GM18951 (cell line): ENCODE measurements around the gene SH3BGR.

Experiments used
- POLR2A ChIP-seq: IDR thresholded peaks from 4 replicates; pipeline ENCODE4 v1.6.1; 2011; ENCODE audit warnings: mild to moderate bottlenecking; ENCODE audit not compliant: insufficient read length, insufficient read depth; ENCODE audit errors: extremely low read depth
- in situ Hi-C: fragments of 300-500 bp; cut with MboI; formaldehyde crosslinking; loops from one replicate; pipeline ENCODE4 v1.12.0; 2022; ENCODE audit warnings: low sequenced_read_pairs, mixed read lengths, inconsistent platforms; ENCODE audit not compliant: unreplicated experiment

The SH3BGR gene

DNA sequence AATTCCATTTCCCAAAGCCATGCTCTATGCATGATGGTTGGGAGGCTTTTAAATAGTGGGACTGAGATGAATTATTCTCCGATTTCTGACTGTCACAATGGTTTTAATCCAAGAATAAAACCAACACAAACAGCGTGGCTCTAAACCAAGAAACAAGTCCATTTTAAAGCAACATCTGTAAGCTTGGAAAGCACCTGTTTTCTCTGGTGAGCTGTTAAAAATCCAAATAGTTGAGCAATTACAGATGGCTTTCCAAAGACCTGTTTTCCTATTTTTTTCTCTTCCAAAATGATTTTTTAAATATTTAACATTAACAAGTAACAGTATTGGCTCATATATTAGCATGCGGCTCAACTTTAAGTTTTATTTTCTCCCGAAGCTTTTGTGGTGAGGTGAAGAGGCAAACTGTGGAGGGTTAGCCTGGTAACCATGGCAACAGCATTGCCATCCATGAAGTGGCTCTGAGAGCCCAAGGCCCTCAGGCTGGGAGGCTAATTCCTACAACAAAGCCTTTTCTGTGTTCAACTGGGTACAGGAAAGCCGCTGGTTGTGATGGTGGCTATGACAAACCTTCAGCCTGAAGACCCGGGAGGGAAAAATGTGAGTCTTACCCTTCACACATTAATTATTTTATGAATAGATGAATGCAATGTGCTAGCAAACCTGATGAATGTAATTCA lies 104.3 kb downstream of the SH3BGR start:
- in situ Hi-C loops: no loop called here

GRCh38 chr21:39559511-39559910 lies 107.7 kb downstream of the SH3BGR start:
- in situ Hi-C loops: no loop called here
- TF ChIP-seq POLR2A: no peak

More for the DNA sequence above, 104.3 kb downstream of the SH3BGR start:
- TF ChIP-seq POLR2A: no peak

DNA sequence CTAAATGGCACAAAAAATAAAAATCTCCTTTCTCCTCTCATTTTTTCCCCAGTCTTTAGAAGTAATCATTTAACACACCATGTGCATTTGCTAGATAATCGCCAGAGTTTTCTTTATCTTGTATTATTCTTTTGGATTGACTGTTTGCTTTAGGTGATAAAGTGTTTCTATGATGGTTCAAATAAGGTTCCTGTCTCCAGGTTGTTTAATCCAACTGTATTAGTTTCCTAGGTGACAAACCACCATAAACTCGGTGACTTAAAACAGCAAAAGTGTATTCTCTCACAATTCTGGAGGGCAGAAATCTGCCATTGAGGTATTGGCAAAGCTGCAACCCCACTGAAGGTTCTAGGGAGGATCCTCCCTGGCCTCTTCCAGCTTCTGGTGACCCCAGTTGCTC lies 109.4 kb downstream of the SH3BGR start:
- TF ChIP-seq POLR2A: no peak

DNA sequence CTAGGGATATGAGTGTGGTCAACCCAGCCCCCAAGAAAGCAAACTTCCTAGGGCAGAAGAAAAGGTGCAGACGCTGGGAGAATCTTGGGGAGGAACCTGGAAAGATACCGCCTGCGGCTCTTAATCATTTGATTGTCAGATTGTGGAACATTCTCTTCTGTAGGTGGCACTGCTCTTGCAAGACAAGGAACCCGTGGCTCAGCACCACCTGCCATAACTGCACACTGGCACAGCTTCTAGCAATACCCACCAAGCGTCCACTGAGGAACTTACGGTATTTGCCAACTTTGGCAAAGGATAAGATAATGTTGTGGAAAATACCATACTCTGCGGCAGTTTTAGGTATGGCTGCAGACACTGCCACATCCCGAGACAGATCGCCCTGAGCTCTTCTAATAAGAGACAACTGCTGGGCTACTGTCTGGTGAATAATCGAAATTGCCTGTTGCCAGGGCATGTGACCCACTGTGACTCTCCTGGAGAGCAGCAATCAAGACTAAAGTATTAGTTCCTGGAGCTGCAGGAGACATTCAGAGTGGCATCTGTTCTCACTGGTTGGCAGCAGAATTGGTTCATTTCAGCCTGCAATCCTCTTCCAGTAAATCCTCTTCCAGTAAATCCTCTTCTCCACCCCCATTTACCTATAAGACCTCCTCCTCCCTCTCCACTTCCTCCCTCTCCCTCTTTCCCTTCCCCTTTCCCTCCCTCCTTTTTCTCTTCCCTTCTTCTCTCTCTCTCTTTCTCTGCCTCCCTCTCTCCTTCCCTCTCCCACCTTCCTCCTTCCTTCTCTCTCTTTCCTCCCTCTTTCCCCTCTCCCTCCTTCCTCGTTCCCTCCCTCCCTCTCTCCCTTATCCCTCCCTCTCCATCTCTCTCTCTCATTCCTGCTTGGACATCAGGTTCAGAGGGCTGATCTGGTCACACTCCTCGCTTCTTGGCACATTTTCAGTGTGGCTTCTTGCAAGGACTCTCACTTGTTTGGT lies 111.3 kb downstream of the SH3BGR start:
- TF ChIP-seq POLR2A: no peak
- in situ Hi-C loops: no loop called here

More for the DNA sequence above, 109.4 kb downstream of the SH3BGR start:
- in situ Hi-C loops: no loop called here

DNA sequence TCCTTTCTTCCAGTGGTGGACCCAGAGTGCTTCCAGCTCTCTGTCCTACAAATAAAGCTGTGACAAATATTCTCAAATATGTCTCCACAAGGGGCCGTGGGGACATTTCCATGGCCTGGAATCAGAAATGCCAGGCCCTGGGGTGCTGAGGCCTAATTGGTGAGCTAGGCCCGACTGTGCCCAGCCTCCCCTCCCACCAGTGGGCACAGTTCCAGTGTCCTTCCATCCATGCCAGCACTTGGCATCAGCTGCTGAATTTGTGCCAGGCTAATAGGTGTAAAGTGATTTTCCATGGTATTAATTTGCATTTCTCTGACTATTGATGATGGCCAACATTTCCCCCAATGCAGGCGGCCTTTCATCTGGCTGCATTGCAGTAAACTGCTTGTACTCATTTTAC lies 112.4 kb downstream of the SH3BGR start:
- in situ Hi-C loops: no loop called here
- TF ChIP-seq POLR2A: no peak
